Breast epithelium (tissue), 4 donors: ENCODE measurements around the gene ARID3A. TPM values are rescaled to one million over a fixed set of nuclear protein-coding genes. Genes with fewer than 3 reads are reported as not detected.

Experiments
- DNase-seq, 2 donors: peaks; one replicate each; pipeline ENCODE4 v3.0.0-alpha.2; 2019; ENCODE audit warnings: low spot score in 2 of 2
- H3K27ac ChIP-seq, 2 donors: fragments of 200-600 bp; sonication (generic) in 1 of 2; one replicate each; pipeline ENCODE4 v1.5.1; 2016 to 2019; ENCODE audit warnings: mild to moderate bottlenecking in 1 of 2
- H3K27me3 ChIP-seq, 2 donors: fragments of 200-600 bp; sonication (generic) in 1 of 2; one replicate each; pipeline versions ENCODE4 v1.5.1 to v1.6.0; 2017 to 2019; ENCODE audit warnings: control low read depth in 1 of 2, mild to moderate bottlenecking in 1 of 2
- H3K36me3 ChIP-seq: fragments of 200-600 bp; one replicate; pipeline ENCODE4 v1.5.1; 2019
- H3K4me1 ChIP-seq, 2 donors: fragments of 200-600 bp; sonication (generic); one replicate each; pipeline ENCODE4 v1.5.1; 2016 to 2019; ENCODE audit warnings: control low read depth in 1 of 2
- H3K4me3 ChIP-seq, 3 donors: fragments of 200-600 bp; sonication (generic); 1 replicate in 2 of 3; 2 replicates in 1 of 3; pipeline ENCODE4 v1.5.1; 2016 to 2019; ENCODE audit warnings: mild to moderate bottlenecking in 3 of 3, moderate library complexity in 2 of 3
- H3K9me3 ChIP-seq, 2 donors: fragments of 200-600 bp; sonication (generic) in 1 of 2; one replicate each; pipeline ENCODE4 v1.5.1; 2016 to 2019; ENCODE audit warnings: control low read depth in 1 of 2
- CTCF ChIP-seq, 3 donors: fragments of 450-650 bp; IDR thresholded peaks; one replicate each; pipeline ENCODE4 v1.5.1; 2016 to 2017; ENCODE audit warnings: antibody characterized with exemption in 3 of 3, mild to moderate bottlenecking in 3 of 3, moderate library complexity in 3 of 3
- POLR2A ChIP-seq: fragments of 450-650 bp; IDR thresholded peaks from one replicate; pipeline ENCODE4 v1.6.1; 2016; ENCODE audit warnings: antibody characterized with exemption, mild to moderate bottlenecking, moderate library complexity
- POLR2AphosphoS5 ChIP-seq, 3 donors: sonication (generic); formaldehyde crosslinking; IDR thresholded peaks; one replicate each; pipeline ENCODE4 v1.6.1; 2017; ENCODE audit warnings: antibody characterized with exemption in 3 of 3
- intact Hi-C: fragments of 100-400 bp; cut with DNase I; formaldehyde crosslinking; loops from one replicate; pipeline ENCODE4 v1.15.1; 2023; ENCODE audit warnings: low total_unique reads
- total RNA-seq, 3 donors: library from RNA; depleted of rRNA; stranded (reverse); fragments of >200 nt; gene quantifications; one replicate each; pipeline ENCODE4 v1.1.0, GENCODE V29; 2016

Gene ARID3A
- total RNA-seq, 3 donors from 2014 or later, result 3.5 to 11.1 (median 4.8) TPM

- TF ChIP-seq POLR2A (no peak), POLR2AphosphoS5 (IDR thresholded peaks at IDR 0.05) (no peak), CTCF (IDR thresholded peaks at IDR 0.05) (no peak)
- peaks cover 16 to 46% of the 10 kb centered on the region in 2 donors for H3K4me1 ChIP-seq
- peak overlapping the region in 1 of 2 donors; percentile 77 for H3K27ac ChIP-seq
- H3K27me3 ChIP-seq, result no peaks in the 10 kb centered on the region
- intact Hi-C loops, result loop anchor here (10.0 kb wide), 1 partner anchor 209 kb away; no protein-coding TSS in a partner anchor
- peak overlapping the region in 1 of 3 donors; percentile 58 for H3K4me3 ChIP-seq
- H3K9me3 ChIP-seq, result no peaks in the 10 kb centered on the region
- peaks cover 12% of the 10 kb centered on the region for H3K36me3 ChIP-seq
- DNase-seq, result no peak
Observed at GRCh38 chr19:1015782-1016646, 90.2 kb downstream of the ARID3A start.

- Histone ChIP-seq H3K27ac (peak overlapping the region in 1 of 2 donors; percentile 77), H3K27me3 (no peaks in the 10 kb centered on the region), H3K9me3 (no peaks in the 10 kb centered on the region), H3K4me3 (peak overlapping the region in 1 of 3 donors; percentile 58), H3K36me3 (peaks cover 7% of the 10 kb centered on the region), H3K4me1 (peaks cover 16 to 46% of the 10 kb centered on the region in 2 donors)
- intact Hi-C loops, result loop anchor here (10.0 kb wide), 1 partner anchor 208 kb away; no protein-coding TSS in a partner anchor
- no peak for TF ChIP-seq CTCF (IDR thresholded peaks at IDR 0.05)
- TF ChIP-seq POLR2A, result no peak
- peak in 1 of 3 donors; percentile 40 for TF ChIP-seq POLR2AphosphoS5 (IDR thresholded peaks at IDR 0.05)
- no peak for DNase-seq
Observed at GRCh38 chr19:1016647-1017114, 90.8 kb downstream of the ARID3A start.

- H3K27me3 ChIP-seq, result no peaks in the 10 kb centered on the region
- H3K4me3 ChIP-seq, result peak overlapping the region in 1 of 3 donors; percentile 58
- H3K27ac ChIP-seq, result peak overlapping the region in 1 of 2 donors; percentile 77
- peaks cover 1% of the 10 kb centered on the region for H3K36me3 ChIP-seq
- H3K9me3 ChIP-seq, result no peaks in the 10 kb centered on the region
- DNase-seq, result no peak
- TF ChIP-seq CTCF (IDR thresholded peaks at IDR 0.05), result no peak
- TF ChIP-seq POLR2AphosphoS5 (IDR thresholded peaks at IDR 0.05), result no peak
- TF ChIP-seq POLR2A, result no peak
- intact Hi-C loops, result loop anchor here (10.0 kb wide), 1 partner anchor 207 kb away; no protein-coding TSS in a partner anchor
- H3K4me1 ChIP-seq, result peaks cover 16 to 46% of the 10 kb centered on the region in 2 donors
Observed at GRCh38 chr19:1017115-1017905, 91.5 kb downstream of the ARID3A start.

GRCh38 chr19:1017906-1018305, 92.1 kb downstream of the ARID3A start:
- Histone ChIP-seq H3K9me3 (no peaks in the 10 kb centered on the region), H3K27me3 (no peaks in the 10 kb centered on the region), H3K4me3 (peak overlapping the region in 1 of 3 donors; percentile 58), H3K36me3 (no peaks in the 10 kb centered on the region), H3K27ac (peak overlapping the region in 1 of 2 donors; percentile 77), H3K4me1 (peaks cover 16 to 46% of the 10 kb centered on the region in 2 donors)
- TF ChIP-seq POLR2A, result no peak
- no peak for TF ChIP-seq CTCF (IDR thresholded peaks at IDR 0.05)
- no peak for TF ChIP-seq POLR2AphosphoS5 (IDR thresholded peaks at IDR 0.05)
- intact Hi-C loops, result loop anchor here (10.0 kb wide), 1 partner anchor 207 kb away; no protein-coding TSS in a partner anchor
- no peak for DNase-seq
